SK-N-SH treated with all-trans-retinoic acid at 6 μM for 48 hours (cell line): ENCODE results near the gene PPARG.
A peak's percentile ranks its signal among the peaks of the same experiment; 100 is the strongest.

Experiments used
- ATAC-seq: fragments of 200-7000 bp; cut with Tn5 transposase; 3 replicates; pipeline ENCODE4 v1.9.1; 2020; ENCODE audit warnings: mild to moderate bottlenecking, moderate library complexity
- ARNTL ChIP-seq: fragments of 450-650 bp; formaldehyde crosslinking; IDR thresholded peaks from 2 replicates; pipeline ENCODE4 v1.5.0; 2020; ENCODE audit warnings: low read depth, mild to moderate bottlenecking, moderate library complexity, borderline replicate concordance
- BACH2 ChIP-seq: fragments of 250-450 bp; sonication (Bioruptor Pico); IDR thresholded peaks from 2 replicates; pipeline ENCODE4 v1.9.0; 2021; ENCODE audit warnings: mild to moderate bottlenecking, borderline replicate concordance
- CSDC2 ChIP-seq: fragments of 250-450 bp; sonication (Bioruptor Pico); IDR thresholded peaks from 2 replicates; pipeline ENCODE4 v1.5.0; 2020; ENCODE audit warnings: mild to moderate bottlenecking, moderate library complexity
- ESRRG ChIP-seq: fragments of 250-450 bp; sonication (Bioruptor Pico); IDR thresholded peaks from 2 replicates; pipeline ENCODE4 v1.6.1; 2021; ENCODE audit warnings: mild to moderate bottlenecking
- GLIS3 ChIP-seq: fragments of 250-450 bp; sonication (Bioruptor Pico); IDR thresholded peaks from 2 replicates; pipeline ENCODE4 v1.5.0; 2020; ENCODE audit warnings: mild to moderate bottlenecking, moderate library complexity
- ISL1 ChIP-seq: fragments of 250-450 bp; sonication (Bioruptor Pico); IDR thresholded peaks from 2 replicates; pipeline ENCODE4 v2.1.2; 2022; ENCODE audit warnings: mild to moderate bottlenecking, moderate library complexity
- OSR1 ChIP-seq: fragments of 250-450 bp; sonication (Bioruptor Pico); IDR thresholded peaks from 2 replicates; pipeline ENCODE4 v1.8.0; 2022; ENCODE audit warnings: moderate library complexity, mild to moderate bottlenecking, inconsistent platforms
- SNAI2 ChIP-seq: fragments of 250-450 bp; sonication (Bioruptor Pico); IDR thresholded peaks from 2 replicates; pipeline ENCODE4 v1.5.0; 2020; ENCODE audit warnings: mild to moderate bottlenecking, moderate library complexity
- TCF4 ChIP-seq: fragments of 250-450 bp; sonication (Bioruptor Pico); IDR thresholded peaks from 2 replicates; pipeline ENCODE4 v1.8.0; 2021; ENCODE audit warnings: mild to moderate bottlenecking, moderate library complexity, borderline replicate concordance
- ZC3H10 ChIP-seq: fragments of 250-450 bp; sonication (Bioruptor Pico); IDR thresholded peaks from 2 replicates; pipeline ENCODE4 v1.5.1; 2021; ENCODE audit warnings: mild to moderate bottlenecking, moderate library complexity
- ZFP30 ChIP-seq: fragments of 450-650 bp; formaldehyde crosslinking; IDR thresholded peaks from 2 replicates; pipeline ENCODE4 v1.5.0; 2022; ENCODE audit warnings: mild to moderate bottlenecking, moderate library complexity
- ZNF565 ChIP-seq: fragments of 450-650 bp; formaldehyde crosslinking; conservative IDR thresholded peaks from 2 replicates; pipeline ENCODE4 v1.5.0; 2020; ENCODE audit warnings: low read depth, mild to moderate bottlenecking, moderate library complexity
- ZNF70 ChIP-seq: fragments of 450-650 bp; formaldehyde crosslinking; IDR thresholded peaks from 2 replicates; pipeline ENCODE4 v1.5.0; 2020; ENCODE audit warnings: mild to moderate bottlenecking, moderate library complexity
- ZNF8 ChIP-seq: fragments of 450-650 bp; formaldehyde crosslinking; IDR thresholded peaks from 2 replicates; pipeline ENCODE4 v1.5.0; 2020; ENCODE audit warnings: mild to moderate bottlenecking, moderate library complexity
- TF ChIP-seq, protein P1 (sequence below): fragments of 250-450 bp; sonication (Bioruptor Pico); IDR thresholded peaks from 2 replicates; pipeline ENCODE4 v1.8.0; 2021; ENCODE audit warnings: low read depth, mild to moderate bottlenecking, moderate library complexity, borderline replicate concordance
- TF ChIP-seq, protein P2 (sequence below): fragments of 250-450 bp; sonication (Bioruptor Pico); IDR thresholded peaks from 2 replicates; pipeline ENCODE4 v1.5.1; 2021; ENCODE audit warnings: mild to moderate bottlenecking, moderate library complexity
- TF ChIP-seq, protein P3 (sequence below): fragments of 250-450 bp; sonication (Bioruptor Pico); IDR thresholded peaks from 2 replicates; pipeline ENCODE4 v1.8.0; 2020; ENCODE audit warnings: mild to moderate bottlenecking, moderate library complexity, borderline replicate concordance
- TF ChIP-seq, protein P4 (sequence below): fragments of 250-450 bp; sonication (Bioruptor Pico); IDR thresholded peaks from 2 replicates; pipeline ENCODE4 v1.5.0; 2020; ENCODE audit warnings: mild to moderate bottlenecking, moderate library complexity
- TF ChIP-seq, protein P5 (sequence below): fragments of 250-450 bp; sonication (Bioruptor Pico); IDR thresholded peaks from 2 replicates; pipeline ENCODE4 v1.5.1; 2020; ENCODE audit warnings: low read depth, mild to moderate bottlenecking, moderate library complexity

PPARG gene

DNA sequence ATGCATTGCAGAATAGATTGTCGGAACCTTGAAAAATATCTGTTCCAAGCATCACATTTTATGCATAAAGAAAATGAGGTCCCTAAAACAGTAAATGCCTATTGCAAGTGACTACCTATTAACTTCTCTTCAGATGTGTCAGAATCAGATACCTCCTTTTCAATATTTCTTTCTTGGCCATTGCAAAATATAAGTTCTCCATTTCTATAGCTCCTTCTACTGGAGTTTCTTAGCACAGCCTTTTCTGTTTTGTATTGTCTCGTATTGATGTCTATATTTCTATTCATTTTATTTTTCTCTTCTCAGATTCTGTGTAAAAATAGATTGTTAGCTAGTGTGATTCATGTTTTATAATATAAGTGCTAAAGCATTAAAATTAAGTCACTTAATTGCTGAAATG, 63.4 kb downstream of the PPARG start:
- TF ChIP-seq, protein P1, sequence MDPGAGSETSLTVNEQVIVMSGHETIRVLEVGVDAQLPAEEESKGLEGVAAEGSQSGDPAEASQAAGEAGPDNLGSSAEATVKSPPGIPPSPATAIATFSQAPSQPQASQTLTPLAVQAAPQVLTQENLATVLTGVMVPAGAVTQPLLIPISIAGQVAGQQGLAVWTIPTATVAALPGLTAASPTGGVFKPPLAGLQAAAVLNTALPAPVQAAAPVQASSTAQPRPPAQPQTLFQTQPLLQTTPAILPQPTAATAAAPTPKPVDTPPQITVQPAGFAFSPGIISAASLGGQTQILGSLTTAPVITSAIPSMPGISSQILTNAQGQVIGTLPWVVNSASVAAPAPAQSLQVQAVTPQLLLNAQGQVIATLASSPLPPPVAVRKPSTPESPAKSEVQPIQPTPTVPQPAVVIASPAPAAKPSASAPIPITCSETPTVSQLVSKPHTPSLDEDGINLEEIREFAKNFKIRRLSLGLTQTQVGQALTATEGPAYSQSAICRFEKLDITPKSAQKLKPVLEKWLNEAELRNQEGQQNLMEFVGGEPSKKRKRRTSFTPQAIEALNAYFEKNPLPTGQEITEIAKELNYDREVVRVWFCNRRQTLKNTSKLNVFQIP (CRISPR knock-in tag), result no peak
- TF ChIP-seq ZNF8 (no peak), ZNF70 (CRISPR knock-in tag) (no peak), ZC3H10 (CRISPR knock-in tag) (no peak), CSDC2 (no peak), ESRRG (no peak), ISL1 (no peak), ZNF565 (no peak), SNAI2 (CRISPR knock-in tag) (no peak), OSR1 (CRISPR knock-in tag) (no peak)
- TF ChIP-seq, protein P2, sequence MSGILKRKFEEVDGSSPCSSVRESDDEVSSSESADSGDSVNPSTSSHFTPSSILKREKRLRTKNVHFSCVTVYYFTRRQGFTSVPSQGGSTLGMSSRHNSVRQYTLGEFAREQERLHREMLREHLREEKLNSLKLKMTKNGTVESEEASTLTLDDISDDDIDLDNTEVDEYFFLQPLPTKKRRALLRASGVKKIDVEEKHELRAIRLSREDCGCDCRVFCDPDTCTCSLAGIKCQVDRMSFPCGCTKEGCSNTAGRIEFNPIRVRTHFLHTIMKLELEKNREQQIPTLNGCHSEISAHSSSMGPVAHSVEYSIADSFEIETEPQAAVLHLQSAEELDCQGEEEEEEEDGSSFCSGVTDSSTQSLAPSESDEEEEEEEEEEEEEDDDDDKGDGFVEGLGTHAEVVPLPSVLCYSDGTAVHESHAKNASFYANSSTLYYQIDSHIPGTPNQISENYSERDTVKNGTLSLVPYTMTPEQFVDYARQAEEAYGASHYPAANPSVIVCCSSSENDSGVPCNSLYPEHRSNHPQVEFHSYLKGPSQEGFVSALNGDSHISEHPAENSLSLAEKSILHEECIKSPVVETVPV (CRISPR knock-in tag), result no peak
- peak; percentile 63 for ATAC-seq

DNA sequence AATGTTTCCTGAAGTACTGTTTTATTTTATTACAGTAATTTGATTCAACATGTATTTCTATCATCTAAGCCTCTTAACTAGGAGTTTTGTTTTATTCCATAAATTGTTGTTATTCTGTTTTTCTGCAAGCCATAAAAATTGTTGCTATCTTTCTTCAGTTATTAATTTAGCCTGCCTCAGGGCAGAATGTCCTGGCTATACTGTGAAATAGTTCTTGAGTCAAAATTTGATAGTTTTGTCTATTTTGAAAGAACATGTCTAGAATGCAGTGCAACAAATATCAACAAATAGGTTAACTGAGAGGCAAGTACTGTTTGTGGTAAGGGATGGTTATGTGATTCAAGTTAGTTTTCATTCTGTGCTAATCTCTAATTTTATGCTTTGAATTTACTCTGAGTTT, 63.9 kb downstream of the PPARG start:
- TF ChIP-seq ZNF565, result no peak
- no peak for TF ChIP-seq ARNTL (CRISPR knock-in tag)
- TF ChIP-seq, protein P3, sequence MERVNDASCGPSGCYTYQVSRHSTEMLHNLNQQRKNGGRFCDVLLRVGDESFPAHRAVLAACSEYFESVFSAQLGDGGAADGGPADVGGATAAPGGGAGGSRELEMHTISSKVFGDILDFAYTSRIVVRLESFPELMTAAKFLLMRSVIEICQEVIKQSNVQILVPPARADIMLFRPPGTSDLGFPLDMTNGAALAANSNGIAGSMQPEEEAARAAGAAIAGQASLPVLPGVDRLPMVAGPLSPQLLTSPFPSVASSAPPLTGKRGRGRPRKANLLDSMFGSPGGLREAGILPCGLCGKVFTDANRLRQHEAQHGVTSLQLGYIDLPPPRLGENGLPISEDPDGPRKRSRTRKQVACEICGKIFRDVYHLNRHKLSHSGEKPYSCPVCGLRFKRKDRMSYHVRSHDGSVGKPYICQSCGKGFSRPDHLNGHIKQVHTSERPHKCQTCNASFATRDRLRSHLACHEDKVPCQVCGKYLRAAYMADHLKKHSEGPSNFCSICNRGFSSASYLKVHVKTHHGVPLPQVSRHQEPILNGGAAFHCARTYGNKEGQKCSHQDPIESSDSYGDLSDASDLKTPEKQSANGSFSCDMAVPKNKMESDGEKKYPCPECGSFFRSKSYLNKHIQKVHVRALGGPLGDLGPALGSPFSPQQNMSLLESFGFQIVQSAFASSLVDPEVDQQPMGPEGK (CRISPR knock-in tag), result no peak
- TF ChIP-seq TCF4 (CRISPR knock-in tag), result no peak
- no peak for TF ChIP-seq OSR1 (CRISPR knock-in tag)
- no peak for TF ChIP-seq ZNF8
- no peak for TF ChIP-seq ESRRG
- no peak for TF ChIP-seq ZNF70 (CRISPR knock-in tag)
- TF ChIP-seq BACH2, result no peak
- no peak for TF ChIP-seq ZFP30 (CRISPR knock-in tag)
- TF ChIP-seq ISL1, result no peak
- TF ChIP-seq ZC3H10 (CRISPR knock-in tag), result no peak
- TF ChIP-seq, protein P2 (CRISPR knock-in tag), result no peak
- TF ChIP-seq, protein P4, sequence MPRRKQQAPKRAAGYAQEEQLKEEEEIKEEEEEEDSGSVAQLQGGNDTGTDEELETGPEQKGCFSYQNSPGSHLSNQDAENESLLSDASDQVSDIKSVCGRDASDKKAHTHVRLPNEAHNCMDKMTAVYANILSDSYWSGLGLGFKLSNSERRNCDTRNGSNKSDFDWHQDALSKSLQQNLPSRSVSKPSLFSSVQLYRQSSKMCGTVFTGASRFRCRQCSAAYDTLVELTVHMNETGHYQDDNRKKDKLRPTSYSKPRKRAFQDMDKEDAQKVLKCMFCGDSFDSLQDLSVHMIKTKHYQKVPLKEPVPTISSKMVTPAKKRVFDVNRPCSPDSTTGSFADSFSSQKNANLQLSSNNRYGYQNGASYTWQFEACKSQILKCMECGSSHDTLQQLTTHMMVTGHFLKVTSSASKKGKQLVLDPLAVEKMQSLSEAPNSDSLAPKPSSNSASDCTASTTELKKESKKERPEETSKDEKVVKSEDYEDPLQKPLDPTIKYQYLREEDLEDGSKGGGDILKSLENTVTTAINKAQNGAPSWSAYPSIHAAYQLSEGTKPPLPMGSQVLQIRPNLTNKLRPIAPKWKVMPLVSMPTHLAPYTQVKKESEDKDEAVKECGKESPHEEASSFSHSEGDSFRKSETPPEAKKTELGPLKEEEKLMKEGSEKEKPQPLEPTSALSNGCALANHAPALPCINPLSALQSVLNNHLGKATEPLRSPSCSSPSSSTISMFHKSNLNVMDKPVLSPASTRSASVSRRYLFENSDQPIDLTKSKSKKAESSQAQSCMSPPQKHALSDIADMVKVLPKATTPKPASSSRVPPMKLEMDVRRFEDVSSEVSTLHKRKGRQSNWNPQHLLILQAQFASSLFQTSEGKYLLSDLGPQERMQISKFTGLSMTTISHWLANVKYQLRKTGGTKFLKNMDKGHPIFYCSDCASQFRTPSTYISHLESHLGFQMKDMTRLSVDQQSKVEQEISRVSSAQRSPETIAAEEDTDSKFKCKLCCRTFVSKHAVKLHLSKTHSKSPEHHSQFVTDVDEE, result no peak
- no peak for TF ChIP-seq SNAI2 (CRISPR knock-in tag)
- TF ChIP-seq, protein P1 (CRISPR knock-in tag), result no peak
- TF ChIP-seq, protein P5, sequence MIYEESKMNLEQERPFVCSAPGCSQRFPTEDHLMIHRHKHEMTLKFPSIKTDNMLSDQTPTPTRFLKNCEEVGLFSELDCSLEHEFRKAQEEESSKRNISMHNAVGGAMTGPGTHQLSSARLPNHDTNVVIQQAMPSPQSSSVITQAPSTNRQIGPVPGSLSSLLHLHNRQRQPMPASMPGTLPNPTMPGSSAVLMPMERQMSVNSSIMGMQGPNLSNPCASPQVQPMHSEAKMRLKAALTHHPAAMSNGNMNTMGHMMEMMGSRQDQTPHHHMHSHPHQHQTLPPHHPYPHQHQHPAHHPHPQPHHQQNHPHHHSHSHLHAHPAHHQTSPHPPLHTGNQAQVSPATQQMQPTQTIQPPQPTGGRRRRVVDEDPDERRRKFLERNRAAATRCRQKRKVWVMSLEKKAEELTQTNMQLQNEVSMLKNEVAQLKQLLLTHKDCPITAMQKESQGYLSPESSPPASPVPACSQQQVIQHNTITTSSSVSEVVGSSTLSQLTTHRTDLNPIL (CRISPR knock-in tag), result no peak
- no peak for TF ChIP-seq GLIS3 (CRISPR knock-in tag)
- no peak for ATAC-seq
